Measurements from ENCODE around the gene CTXND2.
"Not testable (repeated sequence)": the region's sequence is repeated elsewhere in the genome, so short reads cannot be mapped to it uniquely, and the experiment has no call there.

DNA sequence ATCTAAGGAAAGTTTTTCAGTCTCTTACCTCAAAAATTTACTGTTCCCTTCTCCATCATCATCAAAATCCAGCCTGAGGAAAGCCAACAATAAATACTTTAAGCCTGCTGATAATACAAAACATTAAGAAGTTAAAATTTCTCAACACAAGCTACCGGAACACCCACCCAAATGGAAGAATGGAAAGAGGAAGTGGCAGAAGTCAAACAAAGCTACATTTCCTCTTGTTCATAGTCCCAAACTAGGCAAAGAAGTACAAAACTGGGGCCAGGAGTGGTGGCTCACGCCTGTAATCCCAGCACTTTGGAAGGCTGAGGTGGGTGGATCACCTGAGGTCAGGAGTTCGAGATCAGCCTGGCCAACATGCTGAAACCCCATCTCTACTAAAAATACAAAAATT is 34.2 kb upstream of the CTXND2 start:
- not testable (repeated sequence) for TF ChIP-seq EZH2 (IDR thresholded peaks at IDR 0.05; ENCODE audit: borderline replicate concordance, low read depth, low read length, severe bottlenecking); POLR2A (IDR thresholded peaks at IDR 0.05; ENCODE audit: low read depth, low read length); CTCF (IDR thresholded peaks at IDR 0.05; ENCODE audit: extremely low read depth in 1 of 2, insufficient read depth in 1 of 2, low read depth in 1 of 2, low read length in 2 of 2); MYC (IDR thresholded peaks at IDR 0.05; ENCODE audit: low read depth, low read length); POLR2AphosphoS5 (IDR thresholded peaks at IDR 0.05; ENCODE audit: insufficient read depth, low read depth, low read length); GATA2 (IDR thresholded peaks at IDR 0.05; ENCODE audit: insufficient read depth, insufficient read length, low read depth, low read length); FOS (IDR thresholded peaks at IDR 0.05; ENCODE audit: borderline replicate concordance, insufficient read depth, low read length)
- TF ChIP-seq, protein P1, sequence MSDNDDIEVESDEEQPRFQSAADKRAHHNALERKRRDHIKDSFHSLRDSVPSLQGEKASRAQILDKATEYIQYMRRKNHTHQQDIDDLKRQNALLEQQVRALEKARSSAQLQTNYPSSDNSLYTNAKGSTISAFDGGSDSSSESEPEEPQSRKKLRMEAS (IDR thresholded peaks at IDR 0.05; ENCODE audit: insufficient read depth, insufficient read length) = not testable (repeated sequence)

Measured in endothelial cell of umbilical vein (primary cell).